ENCODE measurements around the gene ARHGAP26.

Gene ARHGAP26

GRCh38 chr5:142915038-142915437 is 144.9 kb downstream of the ARHGAP26 start:
- Histone ChIP-seq H4K20me1 (ENCODE audit: insufficient read depth) (no peaks in the 10 kb centered on the region), H3K4me1 (ENCODE audit: low read depth, poor library complexity, severe bottlenecking) (peaks cover 6% of the 10 kb centered on the region), H3K4me3 (IDR thresholded peaks at IDR 0.05; ENCODE audit: insufficient read depth, low read depth, low read length) (no peak overlapping the region), H3K27ac (no peak overlapping the region), H3K27me3 (ENCODE audit: insufficient read depth, low read depth) (no peaks in the 10 kb centered on the region), H2AFZ (ENCODE audit: low read depth) (no peak overlapping the region), H3K9ac (no peak overlapping the region), H3K79me2 (ENCODE audit: insufficient read depth, low read depth) (no peaks in the 10 kb centered on the region), H3K4me2 (no peak overlapping the region), H3K36me3 (ENCODE audit: insufficient read depth) (no peaks in the 10 kb centered on the region)
- TF ChIP-seq CTCF (conservative IDR thresholded peaks at IDR 0.05; ENCODE audit: low read depth, low read length) = no peak

- no peaks in the 10 kb centered on the region for H4K20me1 ChIP-seq (ENCODE audit: insufficient read depth)
- no peak overlapping the region for H3K27ac ChIP-seq
- no peak overlapping the region for H3K4me2 ChIP-seq
- TF ChIP-seq CTCF (conservative IDR thresholded peaks at IDR 0.05; ENCODE audit: low read depth, low read length) = peak; percentile 51
- no peaks in the 10 kb centered on the region for H3K36me3 ChIP-seq (ENCODE audit: insufficient read depth)
- H3K9ac ChIP-seq = no peak overlapping the region
- H2AFZ ChIP-seq (ENCODE audit: low read depth) = no peak overlapping the region
- H3K79me2 ChIP-seq (ENCODE audit: insufficient read depth, low read depth) = no peaks in the 10 kb centered on the region
- H3K4me1 ChIP-seq (ENCODE audit: low read depth, poor library complexity, severe bottlenecking) = peaks cover 6% of the 10 kb centered on the region
- no peaks in the 10 kb centered on the region for H3K27me3 ChIP-seq (ENCODE audit: insufficient read depth, low read depth)
- no peak overlapping the region for H3K4me3 ChIP-seq (IDR thresholded peaks at IDR 0.05; ENCODE audit: insufficient read depth, low read depth, low read length)
Measured at GRCh38 chr5:142915813-142916424, 145.7 kb downstream of the ARHGAP26 start.

GRCh38 chr5:142918959-142919635 is 148.9 kb downstream of the ARHGAP26 start:
- no peaks in the 10 kb centered on the region for H4K20me1 ChIP-seq (ENCODE audit: insufficient read depth)
- H3K4me3 ChIP-seq (IDR thresholded peaks at IDR 0.05; ENCODE audit: insufficient read depth, low read depth, low read length) = no peak overlapping the region
- no peaks in the 10 kb centered on the region for H3K79me2 ChIP-seq (ENCODE audit: insufficient read depth, low read depth)
- TF ChIP-seq CTCF (conservative IDR thresholded peaks at IDR 0.05; ENCODE audit: low read depth, low read length) = no peak
- no peak overlapping the region for H3K9ac ChIP-seq
- peaks cover 6% of the 10 kb centered on the region for H3K4me1 ChIP-seq (ENCODE audit: low read depth, poor library complexity, severe bottlenecking)
- H3K4me2 ChIP-seq = no peak overlapping the region
- H3K36me3 ChIP-seq (ENCODE audit: insufficient read depth) = no peaks in the 10 kb centered on the region
- no peaks in the 10 kb centered on the region for H3K27me3 ChIP-seq (ENCODE audit: insufficient read depth, low read depth)
- H3K27ac ChIP-seq = no peak overlapping the region
- no peak overlapping the region for H2AFZ ChIP-seq (ENCODE audit: low read depth)

GRCh38 chr5:142920849-142921612 is 150.9 kb downstream of the ARHGAP26 start:
- Histone ChIP-seq H2AFZ (ENCODE audit: low read depth) (no peak overlapping the region), H4K20me1 (ENCODE audit: insufficient read depth) (no peaks in the 10 kb centered on the region), H3K4me2 (no peak overlapping the region), H3K27me3 (ENCODE audit: insufficient read depth, low read depth) (no peaks in the 10 kb centered on the region), H3K4me3 (IDR thresholded peaks at IDR 0.05; ENCODE audit: insufficient read depth, low read depth, low read length) (no peak overlapping the region), H3K4me1 (ENCODE audit: low read depth, poor library complexity, severe bottlenecking) (peaks cover 2% of the 10 kb centered on the region), H3K79me2 (ENCODE audit: insufficient read depth, low read depth) (no peaks in the 10 kb centered on the region), H3K36me3 (ENCODE audit: insufficient read depth) (no peaks in the 10 kb centered on the region), H3K27ac (no peak overlapping the region), H3K9ac (no peak overlapping the region)
- TF ChIP-seq CTCF (conservative IDR thresholded peaks at IDR 0.05; ENCODE audit: low read depth, low read length) = no peak
